ENCODE data around the gene PRDM16. TPM values are rescaled to one million over a fixed set of nuclear protein-coding genes. Genes with fewer than 3 reads are reported as not detected.

The PRDM16 gene
- total and polyA plus RNA-seq, 2 of the 8 experiments (the other 6 are each of a cell fraction or from before 2014, with no cell fraction given), result 0.39 to 0.43 TPM

- H2AFZ ChIP-seq (ENCODE audit: low read length), result no peak overlapping the region
- no peak overlapping the region for H2AK5ac ChIP-seq (ENCODE audit: low read depth, low read length)
- no peaks in the 10 kb centered on the region for H3K79me2 ChIP-seq (ENCODE audit: control insufficient read depth in 1 of 2, insufficient read depth in 2 of 2, low read length in 2 of 2)
- no peaks in the 10 kb centered on the region for H3K9me3 ChIP-seq (ENCODE audit: insufficient read depth in 2 of 2, low read depth in 1 of 2, low read length in 1 of 2)
- FAIRE-seq, result no peak
- no peak overlapping the region for H2BK12ac ChIP-seq (ENCODE audit: low read depth, low read length)
- no peak overlapping the region; the same call in 1 of the 2 replicates for H4K8ac ChIP-seq (ENCODE audit: extremely low read depth, insufficient read depth, low read length)
- no peak overlapping the region for H3K27ac ChIP-seq (ENCODE audit: low read depth, low read length)
- no peak overlapping the region for H3K14ac ChIP-seq (ENCODE audit: insufficient read length)
- H2BK20ac ChIP-seq (ENCODE audit: low read length), result no peak overlapping the region
- H3K18ac ChIP-seq (ENCODE audit: extremely low read depth, low read length), result no peak overlapping the region; the same call in 1 of the 2 replicates
- H2BK5ac ChIP-seq (ENCODE audit: low read depth, low read length), result no peak overlapping the region
- H3K23me2 ChIP-seq (ENCODE audit: low read depth, low read length), result peaks cover 12% of the 10 kb centered on the region
- H4K91ac ChIP-seq (replicated peaks; ENCODE audit: insufficient read length, low read length), result no peak overlapping the region
- no peaks in the 10 kb centered on the region for H3K79me1 ChIP-seq (ENCODE audit: low read depth, low read length)
- H3K36me3 ChIP-seq (ENCODE audit: control insufficient read depth in 2 of 4, insufficient read depth in 4 of 4, low read length in 3 of 4), result no peaks in the 10 kb centered on the region; a peak in 2 of 8 replicates
- no peak overlapping the region for H3K56ac ChIP-seq (replicated peaks; ENCODE audit: insufficient read length, low read depth, low read length)
- no peak for DNase-seq (ENCODE audit: low read depth in 1 of 2, low spot score in 2 of 2)
- no peak overlapping the region for H3K4ac ChIP-seq (replicated peaks; ENCODE audit: insufficient read length, low read depth, low read length)
- H3K23ac ChIP-seq (ENCODE audit: insufficient read length), result no peak overlapping the region
- H3K4me3 ChIP-seq (ENCODE audit: extremely low read depth in 1 of 4, insufficient read depth in 2 of 4, low read depth in 3 of 4, low read length in 4 of 4), result no peak overlapping the region
- 88% methylated on average over 17 of the region's 17 CpGs; no CpG with 5 or more reads in 1 of the 2 experiments for WGBS, 2 experiments (ENCODE audit: extremely low coverage in 1 of 2, insufficient coverage in 1 of 2, insufficient read length in 1 of 2, insufficient replicate concordance in 2 of 2, low coverage in 1 of 2, low lambda C conversion rate in 2 of 2, missing lambda C conversion rate in 1 of 2)
- CTCF ChIA-PET (ENCODE audit: partially characterized antibody), result interaction anchor here (0.6 to 2.2 kb wide), 8 partner anchors 9 to 393 kb away, joined by 3 to 11 read pairs (median 3); no protein-coding TSS in a partner anchor
- H4K5ac ChIP-seq (ENCODE audit: insufficient read length, low read depth, low read length), result no peak overlapping the region
- POLR2A ChIA-PET (ENCODE audit: partially characterized antibody), result interaction anchor here (0.9 kb wide), 1 partner anchor 9 kb away, joined by 4 read pairs; no protein-coding TSS in a partner anchor
- no peak overlapping the region for H2BK120ac ChIP-seq (replicated peaks; ENCODE audit: low read depth, low read length)
- H4K20me1 ChIP-seq (replicated peaks in 1 of 2; ENCODE audit: control insufficient read depth in 1 of 2, insufficient read depth in 2 of 2, low read length in 2 of 2), result peaks cover 0 to 16% of the 10 kb centered on the region in 2 experiments
- H3K4me1 ChIP-seq (replicated peaks in 1 of 4; ENCODE audit: control insufficient read depth in 3 of 4, insufficient read depth in 4 of 4, low read length in 3 of 4), result no peaks in the 10 kb centered on the region
- H3K4me2 ChIP-seq (ENCODE audit: insufficient read depth in 1 of 2, low read depth in 2 of 2, low read length in 2 of 2), result no peak overlapping the region
- H2BK15ac ChIP-seq (ENCODE audit: low read length), result no peak overlapping the region
- H3K27me3 ChIP-seq (replicated peaks in 1 of 4; ENCODE audit: control insufficient read depth in 3 of 4, extremely low read depth in 1 of 4, insufficient read depth in 3 of 4, low read length in 3 of 4), result peaks cover 0 to 2% (median 0%) of the 10 kb centered on the region in 4 experiments; a peak in 1 of 7 replicates
- H3K9ac ChIP-seq (replicated peaks in 1 of 4; ENCODE audit: extremely low read depth in 1 of 4, low read depth in 3 of 4, low read length in 3 of 4), result no peak overlapping the region
- TF ChIP-seq POLR2AphosphoS5 (IDR thresholded peaks at IDR 0.05; ENCODE audit: low read depth, low read length), result no peak
- TF ChIP-seq SUZ12 (IDR thresholded peaks at IDR 0.05; ENCODE audit: low read length), result no peak
- TF ChIP-seq EGR1 (IDR thresholded peaks at IDR 0.05; ENCODE audit: borderline replicate concordance, low read depth, low read length), result no peak
- TF ChIP-seq ZNF274 (IDR thresholded peaks at IDR 0.05; ENCODE audit: borderline replicate concordance, extremely low read depth, low read length), result no peak
- no peak for TF ChIP-seq RAD21 (IDR thresholded peaks at IDR 0.05 in 1 of 2, conservative IDR thresholded peaks at IDR 0.05 in 1 of 2; ENCODE audit: low read depth in 2 of 2, low read length in 2 of 2)
- TF ChIP-seq SIN3A (conservative IDR thresholded peaks at IDR 0.05 in 1 of 2, IDR thresholded peaks at IDR 0.05 in 1 of 2; ENCODE audit: low read depth in 1 of 2, low read length in 2 of 2), result no peak
- no peak for TF ChIP-seq SIX5 (IDR thresholded peaks at IDR 0.05; ENCODE audit: low read depth, low read length)
- TF ChIP-seq HDAC6 (IDR thresholded peaks at IDR 0.05; ENCODE audit: low read depth, low read length), result no peak
- no peak for TF ChIP-seq CBX5 (IDR thresholded peaks at IDR 0.05; ENCODE audit: low read depth, low read length)
- no peak for TF ChIP-seq SRF (IDR thresholded peaks at IDR 0.05; ENCODE audit: low read depth, low read length)
- TF ChIP-seq BACH1 (IDR thresholded peaks at IDR 0.05; ENCODE audit: low read length), result no peak
Observed at GRCh38 chr1:3405974-3406867, 337.2 kb downstream of the PRDM16 start.

Data from H1 (cell line).